Uterus (tissue), 4 donors: ENCODE data around the gene PRKCE. TPM values are rescaled to one million over a fixed set of nuclear protein-coding genes. Genes with fewer than 3 reads are reported as not detected.

ENCODE experiments used
- DNase-seq, 2 donors: peaks; one replicate each; pipeline ENCODE4 v3.0.0-alpha.2; 2019 to 2020
- H3K27ac ChIP-seq, 2 donors: fragments of 200-600 bp; sonication (generic); 1 replicate in 1 of 2; 2 replicates in 1 of 2; pipeline ENCODE4 v1.5.1; 2016 to 2018
- H3K27me3 ChIP-seq, 2 donors: fragments of 200-600 bp; sonication (generic); one replicate each; pipeline ENCODE4 v1.5.1; 2018 to 2019; ENCODE audit warnings: control low read depth in 1 of 2
- H3K36me3 ChIP-seq, 2 donors: fragments of 200-600 bp; sonication (generic); one replicate each; pipeline ENCODE4 v1.5.1; 2019; ENCODE audit warnings: control low read depth in 1 of 2
- H3K4me1 ChIP-seq, 2 donors: fragments of 200-600 bp; sonication (generic); one replicate each; pipeline ENCODE4 v1.5.1; 2018 to 2019; ENCODE audit warnings: control low read depth in 1 of 2
- H3K4me3 ChIP-seq, 2 donors: fragments of 200-600 bp; sonication (generic); 1 replicate in 1 of 2; 2 replicates in 1 of 2; pipeline ENCODE4 v1.5.1; 2018 to 2019; ENCODE audit warnings: mild to moderate bottlenecking in 1 of 2
- H3K9me3 ChIP-seq, 2 donors: fragments of 200-600 bp; sonication (generic); one replicate each; pipeline ENCODE4 v1.5.1; 2019; ENCODE audit warnings: control low read depth in 1 of 2
- POLR2A ChIP-seq, 2 donors: fragments of 450-650 bp; IDR thresholded peaks; one replicate each; pipeline ENCODE4 v1.6.1; 2016; ENCODE audit warnings: antibody characterized with exemption in 2 of 2, mild to moderate bottlenecking in 1 of 2, moderate library complexity in 1 of 2
- intact Hi-C: fragments of 100-400 bp; cut with DNase I; formaldehyde crosslinking; loops from one replicate; pipeline ENCODE4 v1.15.1; 2023; ENCODE audit warnings: low total_unique reads
- total RNA-seq, 4 donors: library from RNA; depleted of rRNA in 3 of 4; stranded (reverse); fragments of >200 nt in 3 of 4; gene quantifications; one replicate each; pipeline versions ENCODE4 v1.1.0 to v1.2.4, GENCODE V29; 2014 to 2023
- TF ChIP-seq, protein P1 (sequence below), 4 experiments: fragments of 200-600 bp in 2 of 4; fragments of 450-650 bp in 2 of 4; sonication (generic) in 2 of 4; IDR thresholded peaks; one replicate each; pipeline ENCODE4 v1.5.1; 2016 to 2019; ENCODE audit warnings: antibody characterized with exemption in 4 of 4, mild to moderate bottlenecking in 2 of 4, moderate library complexity in 1 of 4
- donor health status: DM: yes; HTN: yes; CAD: no.

The PRKCE gene
- total RNA-seq, 4 donors from 2014 or later: 3.8 to 47.6 (median 14.2) TPM

DNA sequence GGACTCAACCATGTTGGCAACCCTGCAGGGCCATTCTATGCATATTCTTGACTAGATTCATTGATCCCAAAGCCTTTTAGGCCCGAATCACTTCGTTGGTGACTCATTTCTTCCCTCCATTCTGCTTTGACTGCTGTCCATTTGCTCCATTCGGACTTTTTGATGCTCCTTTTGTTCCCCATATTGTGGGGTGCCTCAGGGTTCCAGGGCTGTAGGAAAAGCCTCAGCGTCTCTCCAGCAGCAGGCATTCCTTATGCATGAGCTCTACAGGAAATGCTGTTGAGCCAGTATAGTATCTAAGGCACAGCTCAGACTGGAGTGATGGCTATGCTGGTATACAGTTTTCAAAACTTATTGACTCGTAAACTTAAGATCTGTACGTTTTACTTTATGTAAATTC, 292.6 kb downstream of the PRKCE start:
- H3K9me3 ChIP-seq: no peaks in the 10 kb centered on the region
- H3K27me3 ChIP-seq: no peaks in the 10 kb centered on the region
- no peak overlapping the region for H3K27ac ChIP-seq
- DNase-seq: no peak
- H3K4me3 ChIP-seq: no peak overlapping the region
- no peak for TF ChIP-seq POLR2A (IDR thresholded peaks at IDR 0.05)
- TF ChIP-seq, protein P1, sequence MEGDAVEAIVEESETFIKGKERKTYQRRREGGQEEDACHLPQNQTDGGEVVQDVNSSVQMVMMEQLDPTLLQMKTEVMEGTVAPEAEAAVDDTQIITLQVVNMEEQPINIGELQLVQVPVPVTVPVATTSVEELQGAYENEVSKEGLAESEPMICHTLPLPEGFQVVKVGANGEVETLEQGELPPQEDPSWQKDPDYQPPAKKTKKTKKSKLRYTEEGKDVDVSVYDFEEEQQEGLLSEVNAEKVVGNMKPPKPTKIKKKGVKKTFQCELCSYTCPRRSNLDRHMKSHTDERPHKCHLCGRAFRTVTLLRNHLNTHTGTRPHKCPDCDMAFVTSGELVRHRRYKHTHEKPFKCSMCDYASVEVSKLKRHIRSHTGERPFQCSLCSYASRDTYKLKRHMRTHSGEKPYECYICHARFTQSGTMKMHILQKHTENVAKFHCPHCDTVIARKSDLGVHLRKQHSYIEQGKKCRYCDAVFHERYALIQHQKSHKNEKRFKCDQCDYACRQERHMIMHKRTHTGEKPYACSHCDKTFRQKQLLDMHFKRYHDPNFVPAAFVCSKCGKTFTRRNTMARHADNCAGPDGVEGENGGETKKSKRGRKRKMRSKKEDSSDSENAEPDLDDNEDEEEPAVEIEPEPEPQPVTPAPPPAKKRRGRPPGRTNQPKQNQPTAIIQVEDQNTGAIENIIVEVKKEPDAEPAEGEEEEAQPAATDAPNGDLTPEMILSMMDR (IDR thresholded peaks at IDR 0.05): no peak
- no peaks in the 10 kb centered on the region for H3K36me3 ChIP-seq
- intact Hi-C loops: no loop called here
- no peaks in the 10 kb centered on the region for H3K4me1 ChIP-seq

DNA sequence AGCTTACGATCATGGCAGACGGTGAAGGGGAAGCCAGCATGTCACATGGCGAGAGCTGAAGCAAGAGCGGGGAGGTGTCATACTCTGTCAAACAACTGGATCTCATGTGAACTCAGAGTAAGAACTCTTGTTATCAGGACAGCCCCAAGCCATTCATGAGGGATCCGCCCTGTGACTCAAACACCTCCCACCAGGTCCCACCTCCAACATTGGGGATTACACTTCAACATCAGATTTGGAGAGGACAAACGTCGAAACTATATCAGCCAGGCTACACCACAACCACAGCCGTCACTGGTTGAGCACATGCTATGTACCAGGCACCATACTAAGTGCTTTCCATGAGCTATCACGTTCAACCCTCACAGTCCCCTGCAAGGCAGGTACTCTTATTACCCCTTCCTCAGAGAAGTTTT, 293.8 kb downstream of the PRKCE start:
- H3K27ac ChIP-seq: no peak overlapping the region
- no peaks in the 10 kb centered on the region for H3K27me3 ChIP-seq
- no peak for DNase-seq
- intact Hi-C loops: no loop called here
- H3K36me3 ChIP-seq: no peaks in the 10 kb centered on the region
- TF ChIP-seq POLR2A (IDR thresholded peaks at IDR 0.05): no peak
- TF ChIP-seq, protein P1 (IDR thresholded peaks at IDR 0.05): no peak
- H3K9me3 ChIP-seq: no peaks in the 10 kb centered on the region
- H3K4me1 ChIP-seq: no peaks in the 10 kb centered on the region
- no peak overlapping the region for H3K4me3 ChIP-seq

DNA sequence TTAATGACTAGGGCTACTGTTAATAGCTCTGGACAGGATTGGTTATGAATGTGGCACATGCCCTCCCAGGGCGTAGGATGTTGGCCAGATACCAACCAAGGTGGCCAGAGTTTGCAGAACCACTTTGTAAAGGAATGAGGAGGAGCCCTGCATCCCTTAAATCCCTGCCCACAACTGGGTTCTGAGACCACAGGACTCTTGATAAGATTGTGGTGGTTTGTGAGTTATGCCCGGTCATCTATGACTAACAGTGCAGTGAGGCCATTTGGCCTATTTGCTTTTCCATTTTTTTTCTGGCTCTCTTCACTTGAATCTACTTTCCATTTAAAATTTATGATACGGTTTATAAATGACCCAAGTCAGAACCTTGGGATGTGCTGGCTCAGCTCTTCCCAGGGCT, 294.5 kb downstream of the PRKCE start:
- H3K27ac ChIP-seq: no peak overlapping the region
- intact Hi-C loops: no loop called here
- DNase-seq: no peak

DNA sequence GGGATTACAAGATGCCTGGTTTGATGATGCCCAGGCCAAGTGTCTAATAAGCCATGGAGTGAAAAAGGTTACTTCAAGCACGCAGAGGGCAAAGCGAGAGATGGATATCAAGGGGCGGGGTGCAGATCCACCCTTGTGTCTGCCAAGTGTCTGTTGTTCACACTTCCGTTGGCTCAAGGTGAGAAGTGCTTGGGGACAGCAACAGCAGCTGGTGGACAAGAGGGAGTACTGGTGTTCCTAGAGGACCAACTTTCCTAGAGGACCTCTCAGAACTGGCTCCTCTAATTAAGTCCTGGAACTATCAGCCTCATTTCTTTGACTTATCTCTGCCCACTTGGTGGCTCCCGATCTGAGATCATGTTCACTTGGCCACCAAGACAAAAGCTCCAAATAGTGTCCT, 299.1 kb downstream of the PRKCE start:
- no peak for DNase-seq
- Histone ChIP-seq H3K27me3 (no peaks in the 10 kb centered on the region), H3K27ac (no peak overlapping the region), H3K9me3 (no peaks in the 10 kb centered on the region), H3K4me1 (no peaks in the 10 kb centered on the region), H3K4me3 (no peak overlapping the region), H3K36me3 (no peaks in the 10 kb centered on the region)
- intact Hi-C loops: no loop called here
- TF ChIP-seq POLR2A (IDR thresholded peaks at IDR 0.05): no peak
- TF ChIP-seq, protein P1 (IDR thresholded peaks at IDR 0.05): no peak

More for the DNA sequence above, 294.5 kb downstream of the PRKCE start:
- Histone ChIP-seq H3K4me1 (no peaks in the 10 kb centered on the region), H3K36me3 (no peaks in the 10 kb centered on the region), H3K27me3 (no peaks in the 10 kb centered on the region), H3K4me3 (no peak overlapping the region), H3K9me3 (no peaks in the 10 kb centered on the region)
- no peak for TF ChIP-seq POLR2A (IDR thresholded peaks at IDR 0.05)
- TF ChIP-seq, protein P1 (IDR thresholded peaks at IDR 0.05): no peak

DNA sequence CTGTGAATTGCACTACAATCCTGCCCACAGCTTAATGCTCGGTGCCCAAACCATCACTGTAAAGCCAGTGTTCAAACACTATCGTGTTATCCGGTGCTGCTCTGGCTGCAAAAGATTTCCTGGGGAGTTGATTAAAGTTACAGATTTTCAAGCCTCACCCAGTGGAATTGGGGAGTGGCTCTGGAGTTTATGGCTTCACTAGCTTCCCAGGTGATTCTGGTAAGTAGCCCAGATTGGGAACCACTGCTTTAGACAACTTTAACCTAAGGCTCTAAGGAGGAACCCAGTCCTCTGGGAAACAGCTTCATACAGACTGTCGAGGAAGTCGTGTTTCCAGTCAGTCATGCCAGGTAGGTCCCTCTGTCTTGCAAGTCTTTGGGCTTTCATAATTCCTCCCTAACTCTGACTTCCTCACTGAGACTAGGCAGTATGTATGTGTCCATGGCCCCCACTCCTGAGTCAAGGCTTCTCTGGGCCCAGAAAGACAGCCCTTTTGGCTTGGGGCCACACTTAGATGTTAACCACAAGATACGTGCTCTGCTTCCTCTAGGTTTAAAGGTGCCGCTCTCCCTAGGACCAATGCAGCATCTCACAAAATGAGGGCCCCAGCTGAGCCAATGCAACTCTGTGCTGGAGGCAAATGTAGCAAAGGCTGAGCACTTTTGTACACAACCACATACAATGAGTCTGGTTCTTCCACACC, 299.7 kb downstream of the PRKCE start:
- H3K27me3 ChIP-seq: no peaks in the 10 kb centered on the region
- H3K4me1 ChIP-seq: no peaks in the 10 kb centered on the region
- H3K9me3 ChIP-seq: no peaks in the 10 kb centered on the region
- DNase-seq: no peak
- no peaks in the 10 kb centered on the region for H3K36me3 ChIP-seq
- H3K27ac ChIP-seq: no peak overlapping the region
- TF ChIP-seq POLR2A (IDR thresholded peaks at IDR 0.05): no peak
- TF ChIP-seq, protein P1 (IDR thresholded peaks at IDR 0.05): no peak
- intact Hi-C loops: no loop called here
- no peak overlapping the region for H3K4me3 ChIP-seq
